HG03521 (cell line): ENCODE data around the gene GRB10.
"Not testable (repeated sequence)": the region's sequence is repeated elsewhere in the genome, so short reads cannot be mapped to it uniquely, and the experiment has no call there.

Experiments used
- ATAC-seq: cut with Tn5 transposase; IDR thresholded peaks from one replicate; pipeline ENCODE4 v1.9.1; 2021; ENCODE audit warnings: mild to moderate bottlenecking, moderate library complexity; ENCODE audit not compliant: unreplicated experiment

The GRB10 gene

DNA sequence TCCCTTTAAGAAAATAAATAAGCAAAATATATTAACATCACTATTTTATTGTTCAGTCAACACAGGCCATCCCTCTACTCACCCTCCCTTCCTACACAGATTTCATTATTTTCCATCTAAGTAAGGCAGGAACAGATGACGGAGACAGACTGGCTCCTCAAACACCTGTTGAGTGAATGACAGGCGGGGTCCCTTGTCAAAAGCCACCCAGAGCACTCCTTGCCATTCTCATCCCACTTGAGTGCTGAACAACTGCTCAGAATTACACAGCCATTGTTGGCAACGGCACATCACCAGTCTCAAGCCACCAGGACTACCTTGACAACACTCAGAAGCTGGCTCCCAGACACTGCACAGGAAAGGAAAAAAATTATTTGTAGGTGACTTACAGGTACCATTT, 3.3 kb downstream of the GRB10 start:
- ATAC-seq: no peak

- no peak for ATAC-seq
Observed at GRCh38 chr7:50778189-50778588, 4.5 kb downstream of the GRB10 start.

DNA sequence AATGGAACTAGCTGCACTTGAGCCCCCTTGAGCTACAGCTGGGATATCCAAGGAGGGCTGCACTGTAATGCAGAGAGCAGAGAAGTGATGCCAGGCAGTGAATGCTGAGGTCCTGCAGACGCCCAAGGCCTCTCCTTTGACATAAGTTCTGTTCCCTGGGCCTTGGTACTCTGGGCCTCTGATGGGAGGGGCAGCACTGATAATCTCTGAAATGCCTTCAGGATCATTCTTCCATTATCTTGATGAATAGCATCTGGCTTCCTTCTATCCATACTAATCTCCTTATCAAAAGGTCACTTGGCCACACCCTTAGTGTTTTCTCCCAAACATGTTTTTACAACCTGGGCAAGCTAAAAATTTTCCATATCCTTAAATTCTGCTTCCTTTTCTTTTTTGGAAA, 6.9 kb downstream of the GRB10 start:
- ATAC-seq: no peak

DNA sequence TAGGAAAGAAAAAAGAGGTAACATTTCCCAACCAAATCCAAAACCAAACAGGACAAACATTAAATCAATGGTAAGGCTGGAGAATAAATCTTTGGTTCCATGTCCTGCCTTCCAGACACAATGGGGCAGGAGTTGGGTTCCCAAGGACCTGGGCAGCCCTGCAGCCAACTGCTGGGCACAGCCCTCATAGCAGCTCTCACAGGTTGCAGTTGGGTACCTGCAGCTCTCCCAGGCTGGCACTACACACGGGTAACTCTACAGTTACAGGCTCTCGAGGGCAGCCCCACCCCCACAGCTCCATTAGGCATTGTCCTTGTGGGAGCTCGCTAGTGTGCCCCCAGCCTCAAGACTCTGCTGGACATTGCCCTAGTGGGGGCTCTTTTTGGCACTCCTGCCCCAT, 7.5 kb downstream of the GRB10 start:
- ATAC-seq: no peak

DNA sequence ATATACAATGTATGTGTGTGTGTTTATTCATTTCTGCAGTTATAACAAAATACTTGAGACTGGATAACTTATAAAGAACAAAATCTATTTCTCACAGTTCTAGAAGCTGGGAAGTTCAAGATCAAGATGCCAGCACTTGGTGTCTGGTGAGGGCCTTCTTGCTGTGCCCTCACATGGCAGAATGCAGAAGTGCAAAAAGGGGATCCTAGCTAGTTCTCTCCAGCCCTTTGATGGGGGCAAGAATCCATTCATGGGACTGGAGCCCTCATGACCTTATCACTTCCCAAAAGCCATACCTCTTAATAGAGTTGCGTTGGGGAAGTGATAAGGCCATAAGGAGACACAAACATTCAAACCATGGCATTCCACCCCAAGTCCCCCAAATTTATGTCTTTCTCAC, 8.4 kb downstream of the GRB10 start:
- ATAC-seq: no peak

- not testable (repeated sequence) for ATAC-seq
Observed at GRCh38 chr7:50773071-50773470, 9.6 kb downstream of the GRB10 start.

DNA sequence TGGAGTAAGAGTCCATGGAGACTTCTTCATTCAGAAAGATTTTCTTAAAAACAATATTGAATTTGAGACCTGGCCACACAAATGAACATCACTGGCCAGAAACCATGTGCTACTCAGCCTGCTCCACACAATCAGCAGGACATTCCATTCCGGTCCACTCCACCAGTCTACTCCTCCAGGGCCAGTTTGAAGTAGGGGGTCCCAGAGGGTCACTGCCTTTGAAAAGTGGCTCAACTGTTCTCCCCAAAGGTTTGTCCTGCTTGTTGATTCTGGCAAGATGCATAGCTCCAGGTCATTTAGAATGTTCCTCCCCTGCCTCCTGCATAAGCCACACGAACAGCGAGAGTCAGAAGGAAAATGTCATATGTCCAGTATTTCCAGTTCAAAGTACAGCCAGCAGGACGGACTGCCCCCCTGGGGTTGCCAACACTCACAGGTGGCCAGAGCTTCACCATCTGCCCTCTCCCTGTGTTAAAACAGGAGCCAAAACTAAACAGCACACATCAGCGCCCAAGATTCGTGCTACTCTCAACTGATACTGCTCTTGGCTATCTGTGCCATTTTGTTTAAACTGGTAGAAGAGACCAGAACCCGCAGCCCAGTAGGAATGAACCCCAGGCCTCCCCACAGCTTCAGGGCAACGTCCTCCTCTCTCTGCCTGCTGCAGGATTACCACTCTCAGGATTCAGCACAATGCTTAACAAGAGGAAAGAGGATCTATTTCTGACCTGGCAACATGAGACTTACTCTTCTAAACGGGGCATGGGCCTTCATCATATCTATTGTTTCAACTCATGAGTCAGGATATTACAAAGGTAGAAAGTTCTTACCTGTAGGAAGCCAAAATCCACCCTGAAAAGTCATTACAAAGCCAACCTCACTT, 11.3 kb downstream of the GRB10 start:
- no peak for ATAC-seq

GRCh38 chr7:50768485-50769474, 13.9 kb downstream of the GRB10 start:
- no peak for ATAC-seq

- ATAC-seq: no peak
Observed at GRCh38 chr7:50766849-50767207, 15.9 kb downstream of the GRB10 start.

- no peak for ATAC-seq
Observed at GRCh38 chr7:50766106-50766848, 16.4 kb downstream of the GRB10 start.

GRCh38 chr7:50762337-50762736, 20.4 kb downstream of the GRB10 start:
- no peak for ATAC-seq

GRCh38 chr7:50761713-50762112, 21.0 kb downstream of the GRB10 start:
- no peak for ATAC-seq

- no peak for ATAC-seq
Observed at GRCh38 chr7:50757703-50758390, 24.8 kb downstream of the GRB10 start.

GRCh38 chr7:50756180-50756579, 26.5 kb downstream of the GRB10 start:
- ATAC-seq: no peak

DNA sequence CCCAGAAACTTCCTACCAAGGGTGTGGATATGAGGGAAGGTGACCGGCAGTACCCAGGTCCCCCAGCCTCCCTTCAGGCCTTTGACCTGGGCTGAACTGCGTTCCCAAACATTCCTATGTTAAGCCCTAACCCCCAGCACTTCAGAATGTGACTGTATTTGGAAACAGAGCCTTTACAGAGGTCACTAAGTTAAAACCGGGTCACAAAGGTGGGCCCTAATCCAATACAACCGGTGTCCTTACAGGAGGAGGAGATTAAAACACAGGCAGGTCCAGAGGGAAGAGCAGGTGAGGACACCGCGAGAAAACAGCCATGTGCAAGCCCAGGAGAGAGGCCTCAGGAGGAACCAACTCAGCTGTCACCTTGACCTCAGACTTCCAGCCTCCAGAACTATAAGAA, 28.0 kb downstream of the GRB10 start:
- no peak for ATAC-seq

GRCh38 chr7:50754241-50754640, 28.5 kb downstream of the GRB10 start:
- no peak for ATAC-seq

DNA sequence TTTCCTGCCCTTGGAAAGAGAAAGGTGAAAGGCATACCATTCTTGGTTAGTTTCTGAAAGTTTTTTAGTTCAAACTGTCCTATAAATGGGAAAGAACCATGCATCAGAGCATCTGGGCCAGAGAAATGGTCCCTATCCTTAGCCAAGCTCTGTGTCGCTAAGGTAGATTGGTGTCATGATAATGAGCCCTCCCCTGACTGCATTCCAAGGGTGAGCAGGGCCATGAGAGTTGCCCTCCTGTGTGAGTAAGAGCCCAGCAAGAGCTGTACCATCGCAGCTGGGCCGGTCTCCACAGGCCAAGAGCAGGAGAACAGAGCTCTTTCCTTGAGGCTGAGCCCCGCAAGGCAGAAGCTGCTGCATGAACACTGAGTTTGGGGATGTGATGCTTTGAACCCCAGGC, 30.3 kb downstream of the GRB10 start:
- ATAC-seq: no peak

DNA sequence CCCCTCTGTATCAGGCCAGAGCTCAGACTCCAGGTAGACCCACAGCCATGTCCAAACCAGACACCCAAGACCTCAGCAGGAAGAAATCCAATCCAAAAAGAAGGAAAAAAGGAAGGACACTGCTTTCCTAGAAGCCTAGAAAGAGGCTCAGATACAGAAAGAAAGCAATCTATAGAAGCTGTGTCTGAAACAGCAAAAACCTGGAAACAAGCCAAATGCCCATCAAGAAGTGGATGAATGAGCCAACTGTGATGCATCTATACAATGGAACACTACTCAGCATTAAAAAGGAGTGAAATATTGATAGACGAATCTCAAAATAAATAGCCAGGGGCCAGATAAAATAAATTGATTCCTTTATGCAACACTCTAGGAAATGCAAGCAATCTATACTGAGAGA, 31.6 kb downstream of the GRB10 start:
- ATAC-seq: no peak

- no peak for ATAC-seq
Observed at GRCh38 chr7:50749896-50750295, 32.8 kb downstream of the GRB10 start.

- ATAC-seq: no peak
Observed at GRCh38 chr7:50748472-50748871, 34.2 kb downstream of the GRB10 start.

DNA sequence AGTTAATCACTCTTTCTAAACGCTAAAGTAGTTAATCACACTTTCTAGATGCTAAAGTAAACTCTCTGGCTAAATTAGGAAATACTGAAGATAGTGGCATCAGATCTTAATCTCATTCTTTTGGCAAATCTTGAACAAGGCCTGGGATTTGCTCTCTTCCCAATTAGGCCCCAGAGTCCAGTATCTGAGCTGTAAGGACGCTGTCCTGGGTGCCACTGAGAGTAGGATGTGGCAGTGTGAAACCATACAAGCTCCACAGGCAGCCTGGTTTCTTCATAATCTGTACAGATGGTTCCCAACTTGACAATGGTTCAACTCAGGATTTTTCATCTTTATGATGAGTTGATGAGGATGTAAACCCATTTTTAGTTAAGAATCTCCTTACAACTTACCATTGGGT, 36.9 kb downstream of the GRB10 start:
- no peak for ATAC-seq
